ENCODE measurements around the gene IL1RAPL1.

The IL1RAPL1 gene

DNA sequence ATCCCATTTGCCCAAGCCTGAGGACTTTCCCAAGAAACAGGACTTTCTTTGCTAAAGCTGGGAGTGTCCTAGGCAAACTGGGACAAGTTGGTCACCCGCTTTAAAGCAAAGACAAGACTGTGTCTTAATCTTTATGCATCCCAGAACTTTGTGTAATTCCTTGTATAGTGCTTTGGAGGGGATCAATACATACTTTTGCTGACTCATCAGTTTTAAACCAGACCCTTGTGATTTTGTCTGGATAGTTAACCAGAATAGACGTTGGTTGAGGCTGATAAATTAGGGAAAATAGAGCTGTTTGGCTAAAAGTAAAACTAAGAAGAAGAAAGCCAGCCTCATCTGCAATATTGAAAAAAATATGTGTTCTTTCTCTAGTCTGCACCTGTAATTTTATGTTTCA lies 82.8 kb downstream of the IL1RAPL1 start:
- no peaks in the 10 kb centered on the region for H3K9me3 ChIP-seq (ENCODE audit: control insufficient read depth in 1 of 2, low read length in 2 of 2)
- no peaks in the 10 kb centered on the region for H3K36me3 ChIP-seq (ENCODE audit: control insufficient read depth in 1 of 2, insufficient read depth in 2 of 2, low read length in 2 of 2)
- no peak overlapping the region for H3K27ac ChIP-seq (ENCODE audit: low read depth, low read length)
- H3K9ac ChIP-seq (ENCODE audit: low read depth in 1 of 2, low read length in 2 of 2), result no peak overlapping the region
- H3K27me3 ChIP-seq (ENCODE audit: control insufficient read depth in 1 of 2, insufficient read depth in 2 of 2, low read length in 2 of 2), result no peaks in the 10 kb centered on the region
- no peak overlapping the region for H3K4me3 ChIP-seq (ENCODE audit: low read depth in 1 of 2, low read length in 2 of 2)
- H3K4me1 ChIP-seq (ENCODE audit: control insufficient read depth in 1 of 2, insufficient read depth in 2 of 2, low read length in 2 of 2), result no peaks in the 10 kb centered on the region

DNA sequence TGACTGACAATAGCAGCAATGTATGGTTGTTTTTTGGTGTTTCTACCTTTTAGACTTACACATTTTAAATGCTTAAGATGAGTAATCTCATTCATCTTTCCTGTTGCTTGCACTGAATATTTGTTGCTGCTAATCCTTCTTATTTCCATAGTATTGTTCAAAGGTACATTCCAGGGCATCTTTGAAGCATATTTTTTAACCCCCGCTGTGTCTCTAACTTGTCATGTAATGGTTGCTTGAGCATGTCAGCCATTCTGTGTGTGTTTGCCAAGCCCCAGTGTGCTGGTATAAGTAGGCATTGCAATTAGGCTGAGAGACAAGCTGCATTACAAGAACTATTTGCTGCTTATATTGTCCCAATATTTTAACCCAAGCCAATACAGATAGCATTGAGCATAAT lies 87.9 kb downstream of the IL1RAPL1 start:
- Histone ChIP-seq H3K9ac (ENCODE audit: low read depth in 1 of 2, low read length in 2 of 2) (no peak overlapping the region), H3K27me3 (ENCODE audit: control insufficient read depth in 1 of 2, insufficient read depth in 2 of 2, low read length in 2 of 2) (no peaks in the 10 kb centered on the region), H3K9me3 (ENCODE audit: control insufficient read depth in 1 of 2, low read length in 2 of 2) (no peaks in the 10 kb centered on the region), H3K36me3 (ENCODE audit: control insufficient read depth in 1 of 2, insufficient read depth in 2 of 2, low read length in 2 of 2) (no peaks in the 10 kb centered on the region), H3K4me1 (ENCODE audit: control insufficient read depth in 1 of 2, insufficient read depth in 2 of 2, low read length in 2 of 2) (no peaks in the 10 kb centered on the region), H3K27ac (ENCODE audit: low read depth, low read length) (no peak overlapping the region), H3K4me3 (ENCODE audit: low read depth in 1 of 2, low read length in 2 of 2) (no peak overlapping the region)

DNA sequence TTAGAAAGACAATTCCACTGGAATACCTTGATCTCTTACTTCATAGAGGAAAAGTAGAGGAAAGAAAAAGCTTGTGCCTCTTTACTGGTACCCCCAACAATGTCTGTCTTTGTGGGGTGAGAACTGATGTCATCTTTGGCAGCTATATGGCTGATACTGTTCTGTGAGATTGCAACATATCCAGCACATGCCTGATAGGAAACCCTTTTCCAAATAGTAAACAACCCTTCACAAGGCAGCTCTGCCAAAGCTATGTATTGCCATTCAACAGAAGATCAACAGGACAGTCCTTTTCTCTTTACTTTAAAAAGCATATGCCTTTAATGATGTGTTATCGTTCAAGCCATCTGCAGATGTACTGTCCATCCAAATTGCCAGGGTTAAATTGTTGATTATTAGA lies 105.9 kb downstream of the IL1RAPL1 start:
- H3K27ac ChIP-seq (ENCODE audit: low read depth, low read length), result no peak overlapping the region
- no peak overlapping the region for H3K9ac ChIP-seq (ENCODE audit: low read depth in 1 of 2, low read length in 2 of 2)
- H3K27me3 ChIP-seq (ENCODE audit: control insufficient read depth in 1 of 2, insufficient read depth in 2 of 2, low read length in 2 of 2), result no peaks in the 10 kb centered on the region
- H3K4me1 ChIP-seq (ENCODE audit: control insufficient read depth in 1 of 2, insufficient read depth in 2 of 2, low read length in 2 of 2), result no peaks in the 10 kb centered on the region
- no peaks in the 10 kb centered on the region for H3K36me3 ChIP-seq (ENCODE audit: control insufficient read depth in 1 of 2, insufficient read depth in 2 of 2, low read length in 2 of 2)
- H3K9me3 ChIP-seq (ENCODE audit: control insufficient read depth in 1 of 2, low read length in 2 of 2), result no peaks in the 10 kb centered on the region
- H3K4me3 ChIP-seq (ENCODE audit: low read depth in 1 of 2, low read length in 2 of 2), result no peak overlapping the region

DNA sequence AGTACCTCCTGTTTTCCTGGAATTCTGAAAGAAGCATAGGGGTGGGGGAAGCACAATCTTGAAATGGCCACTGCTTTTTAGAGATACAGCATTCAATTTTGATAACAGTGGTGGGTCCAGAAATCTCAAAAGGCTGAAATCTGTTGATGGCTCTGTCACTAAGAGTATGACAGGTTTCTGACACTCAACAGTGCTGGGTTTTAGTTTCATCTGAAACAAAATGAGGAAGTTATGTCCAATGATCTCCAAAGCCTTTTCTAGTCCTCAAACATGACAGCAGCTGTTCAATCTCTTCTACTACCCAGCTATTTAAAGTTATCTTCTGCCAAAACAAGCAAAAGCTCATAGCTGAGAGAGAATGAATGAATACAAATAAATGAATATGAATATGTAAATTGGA lies 110.5 kb downstream of the IL1RAPL1 start:
- Histone ChIP-seq H3K9me3 (ENCODE audit: control insufficient read depth in 1 of 2, low read length in 2 of 2) (no peaks in the 10 kb centered on the region), H3K4me3 (ENCODE audit: low read depth in 1 of 2, low read length in 2 of 2) (no peak overlapping the region), H3K27me3 (ENCODE audit: control insufficient read depth in 1 of 2, insufficient read depth in 2 of 2, low read length in 2 of 2) (no peaks in the 10 kb centered on the region), H3K27ac (ENCODE audit: low read depth, low read length) (no peak overlapping the region), H3K9ac (ENCODE audit: low read depth in 1 of 2, low read length in 2 of 2) (no peak overlapping the region), H3K4me1 (ENCODE audit: control insufficient read depth in 1 of 2, insufficient read depth in 2 of 2, low read length in 2 of 2) (no peaks in the 10 kb centered on the region), H3K36me3 (ENCODE audit: control insufficient read depth in 1 of 2, insufficient read depth in 2 of 2, low read length in 2 of 2) (no peaks in the 10 kb centered on the region)

DNA sequence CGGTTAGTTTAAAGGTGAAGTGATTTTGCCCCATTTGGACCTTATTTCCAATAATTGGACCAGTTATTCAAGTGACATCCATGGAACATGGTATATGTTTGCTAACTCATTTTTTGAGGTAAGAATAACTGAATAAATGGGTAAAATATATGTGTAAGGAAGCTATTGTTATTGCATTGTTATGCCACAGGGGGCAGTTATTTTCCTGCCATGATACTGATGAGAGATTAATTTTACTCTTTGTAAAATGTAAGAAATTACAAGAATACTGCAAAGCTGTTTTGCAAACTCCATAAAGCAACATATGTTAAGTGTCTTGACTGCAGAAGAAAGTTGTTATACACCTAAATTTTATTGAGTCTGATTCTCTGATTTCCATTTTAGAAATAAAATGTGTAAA lies 114.0 kb downstream of the IL1RAPL1 start:
- H3K27me3 ChIP-seq (ENCODE audit: control insufficient read depth in 1 of 2, insufficient read depth in 2 of 2, low read length in 2 of 2), result no peaks in the 10 kb centered on the region
- H3K9me3 ChIP-seq (ENCODE audit: control insufficient read depth in 1 of 2, low read length in 2 of 2), result no peaks in the 10 kb centered on the region
- no peaks in the 10 kb centered on the region for H3K4me1 ChIP-seq (ENCODE audit: control insufficient read depth in 1 of 2, insufficient read depth in 2 of 2, low read length in 2 of 2)
- H3K27ac ChIP-seq (ENCODE audit: low read depth, low read length), result no peak overlapping the region
- H3K4me3 ChIP-seq (ENCODE audit: low read depth in 1 of 2, low read length in 2 of 2), result no peak overlapping the region
- no peak overlapping the region for H3K9ac ChIP-seq (ENCODE audit: low read depth in 1 of 2, low read length in 2 of 2)
- no peaks in the 10 kb centered on the region for H3K36me3 ChIP-seq (ENCODE audit: control insufficient read depth in 1 of 2, insufficient read depth in 2 of 2, low read length in 2 of 2)

DNA sequence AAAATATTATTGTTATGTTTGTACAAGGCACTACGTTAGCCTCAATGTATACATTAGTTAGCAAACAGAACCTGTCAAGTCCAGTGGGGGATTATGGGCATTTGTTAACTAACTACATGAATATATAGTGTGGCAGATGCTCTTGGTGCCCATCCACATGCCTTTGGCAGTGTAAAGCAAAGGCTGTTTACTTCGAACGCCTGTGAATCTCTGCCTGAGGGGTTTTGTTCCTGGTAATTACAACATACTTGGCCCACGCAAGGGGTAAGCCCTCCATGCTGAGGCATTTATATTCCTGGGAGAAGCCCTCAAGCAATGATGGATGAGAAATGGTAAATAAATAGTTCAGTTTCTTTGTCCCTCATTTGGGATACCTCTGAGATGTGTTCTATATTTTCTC lies 119.7 kb downstream of the IL1RAPL1 start:
- H3K9ac ChIP-seq (ENCODE audit: low read depth in 1 of 2, low read length in 2 of 2), result no peak overlapping the region
- no peak overlapping the region for H3K27ac ChIP-seq (ENCODE audit: low read depth, low read length)
- H3K36me3 ChIP-seq (ENCODE audit: control insufficient read depth in 1 of 2, insufficient read depth in 2 of 2, low read length in 2 of 2), result no peaks in the 10 kb centered on the region
- no peak overlapping the region for H3K4me3 ChIP-seq (ENCODE audit: low read depth in 1 of 2, low read length in 2 of 2)
- H3K27me3 ChIP-seq (ENCODE audit: control insufficient read depth in 1 of 2, insufficient read depth in 2 of 2, low read length in 2 of 2), result no peaks in the 10 kb centered on the region
- no peaks in the 10 kb centered on the region for H3K9me3 ChIP-seq (ENCODE audit: control insufficient read depth in 1 of 2, low read length in 2 of 2)
- no peaks in the 10 kb centered on the region for H3K4me1 ChIP-seq (ENCODE audit: control insufficient read depth in 1 of 2, insufficient read depth in 2 of 2, low read length in 2 of 2)

DNA sequence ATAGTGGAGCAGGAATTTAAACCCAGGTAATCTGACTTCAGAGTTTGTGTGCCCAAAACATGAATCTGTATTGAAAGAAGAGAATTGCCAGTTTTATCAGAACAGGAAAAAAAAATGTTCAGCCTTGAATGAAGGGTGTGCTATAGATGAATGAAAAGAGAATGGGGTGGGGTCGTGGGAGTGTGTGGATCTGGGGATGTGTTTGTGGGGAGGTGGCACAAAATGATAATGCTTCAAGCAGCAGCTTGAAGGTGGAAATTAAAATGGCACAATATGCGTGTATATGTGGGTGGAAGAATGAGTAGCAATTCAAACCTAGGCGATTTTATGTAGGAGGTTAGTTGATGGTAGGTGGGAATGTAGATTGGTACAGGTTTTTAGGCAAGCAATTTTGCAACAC lies 122.2 kb downstream of the IL1RAPL1 start:
- Histone ChIP-seq H3K36me3 (ENCODE audit: control insufficient read depth in 1 of 2, insufficient read depth in 2 of 2, low read length in 2 of 2) (no peaks in the 10 kb centered on the region), H3K27ac (ENCODE audit: low read depth, low read length) (no peak overlapping the region), H3K4me1 (ENCODE audit: control insufficient read depth in 1 of 2, insufficient read depth in 2 of 2, low read length in 2 of 2) (no peaks in the 10 kb centered on the region), H3K4me3 (ENCODE audit: low read depth in 1 of 2, low read length in 2 of 2) (no peak overlapping the region), H3K9me3 (ENCODE audit: control insufficient read depth in 1 of 2, low read length in 2 of 2) (no peaks in the 10 kb centered on the region), H3K9ac (ENCODE audit: low read depth in 1 of 2, low read length in 2 of 2) (no peak overlapping the region), H3K27me3 (ENCODE audit: control insufficient read depth in 1 of 2, insufficient read depth in 2 of 2, low read length in 2 of 2) (no peaks in the 10 kb centered on the region)

DNA sequence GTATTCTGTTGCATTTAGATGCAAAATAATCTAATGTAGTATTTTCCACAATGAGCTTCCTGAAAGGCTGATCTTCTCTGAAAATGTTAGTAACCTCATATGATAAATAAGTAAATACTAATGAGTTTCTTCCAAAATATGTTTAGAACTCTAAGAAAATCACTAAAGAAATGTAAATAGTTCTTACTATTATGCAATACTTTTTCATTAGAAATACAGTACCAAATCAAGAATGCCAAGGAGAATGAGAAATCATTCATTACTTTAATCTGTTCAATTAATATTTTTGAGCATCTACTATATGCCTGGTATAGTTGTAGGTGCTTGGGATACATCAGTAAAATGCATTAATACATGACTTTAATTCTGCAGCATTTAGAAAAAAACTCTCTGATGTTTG lies 130.6 kb downstream of the IL1RAPL1 start:
- H3K9me3 ChIP-seq (ENCODE audit: control insufficient read depth in 1 of 2, low read length in 2 of 2), result no peaks in the 10 kb centered on the region

DNA sequence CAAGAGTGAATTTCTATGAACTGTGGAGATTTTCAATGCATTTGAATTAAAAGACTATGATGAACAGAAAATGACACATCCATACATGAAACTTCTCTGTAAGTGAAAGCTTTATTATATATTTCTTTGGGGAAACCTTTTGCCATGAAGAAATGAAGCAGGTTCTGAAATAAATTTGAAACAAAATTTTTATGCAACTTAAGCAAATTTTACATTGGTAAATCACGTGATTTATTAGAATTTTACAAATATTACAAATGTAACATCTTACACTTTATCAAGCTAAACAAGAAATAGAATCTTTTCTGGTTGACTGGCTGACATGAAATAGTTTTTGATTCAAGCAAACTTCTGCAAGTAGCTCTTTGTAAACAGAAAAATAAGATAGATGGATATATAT lies 131.2 kb downstream of the IL1RAPL1 start:
- Histone ChIP-seq H3K9me3 (ENCODE audit: control insufficient read depth in 1 of 2, low read length in 2 of 2) (no peaks in the 10 kb centered on the region), H3K4me1 (ENCODE audit: control insufficient read depth in 1 of 2, insufficient read depth in 2 of 2, low read length in 2 of 2) (no peaks in the 10 kb centered on the region), H3K27me3 (ENCODE audit: control insufficient read depth in 1 of 2, insufficient read depth in 2 of 2, low read length in 2 of 2) (no peaks in the 10 kb centered on the region), H3K4me3 (ENCODE audit: low read depth in 1 of 2, low read length in 2 of 2) (no peak overlapping the region), H3K27ac (ENCODE audit: low read depth, low read length) (no peak overlapping the region), H3K36me3 (ENCODE audit: control insufficient read depth in 1 of 2, insufficient read depth in 2 of 2, low read length in 2 of 2) (no peaks in the 10 kb centered on the region), H3K9ac (ENCODE audit: low read depth in 1 of 2, low read length in 2 of 2) (no peak overlapping the region)

More for the DNA sequence above, 130.6 kb downstream of the IL1RAPL1 start:
- no peaks in the 10 kb centered on the region for H3K4me1 ChIP-seq (ENCODE audit: control insufficient read depth in 1 of 2, insufficient read depth in 2 of 2, low read length in 2 of 2)
- no peak overlapping the region for H3K9ac ChIP-seq (ENCODE audit: low read depth in 1 of 2, low read length in 2 of 2)
- no peak overlapping the region for H3K27ac ChIP-seq (ENCODE audit: low read depth, low read length)
- no peak overlapping the region for H3K4me3 ChIP-seq (ENCODE audit: low read depth in 1 of 2, low read length in 2 of 2)
- H3K27me3 ChIP-seq (ENCODE audit: control insufficient read depth in 1 of 2, insufficient read depth in 2 of 2, low read length in 2 of 2), result no peaks in the 10 kb centered on the region
- H3K36me3 ChIP-seq (ENCODE audit: control insufficient read depth in 1 of 2, insufficient read depth in 2 of 2, low read length in 2 of 2), result no peaks in the 10 kb centered on the region

DNA sequence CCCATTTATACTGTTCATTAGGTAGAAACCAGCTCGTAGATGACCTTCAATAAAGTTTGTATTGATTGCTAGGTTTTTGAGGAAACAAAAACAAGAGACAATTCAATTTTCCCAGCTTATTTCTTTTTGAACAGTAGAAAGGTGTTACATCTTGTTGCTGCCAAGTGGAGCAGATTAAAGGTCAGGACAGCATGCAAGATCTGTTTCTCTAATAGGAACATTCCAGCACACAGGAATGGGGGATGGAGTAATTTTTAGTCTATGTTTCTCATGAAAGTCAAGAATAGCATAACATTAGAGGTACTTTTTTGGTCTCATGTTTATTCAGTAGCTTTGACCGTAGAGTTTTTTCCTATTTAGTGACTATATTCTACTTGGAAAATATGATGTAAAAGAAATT lies 132.4 kb downstream of the IL1RAPL1 start:
- Histone ChIP-seq H3K9ac (ENCODE audit: low read depth in 1 of 2, low read length in 2 of 2) (no peak overlapping the region), H3K4me1 (ENCODE audit: control insufficient read depth in 1 of 2, insufficient read depth in 2 of 2, low read length in 2 of 2) (no peaks in the 10 kb centered on the region), H3K27me3 (ENCODE audit: control insufficient read depth in 1 of 2, insufficient read depth in 2 of 2, low read length in 2 of 2) (no peaks in the 10 kb centered on the region), H3K27ac (ENCODE audit: low read depth, low read length) (no peak overlapping the region), H3K4me3 (ENCODE audit: low read depth in 1 of 2, low read length in 2 of 2) (no peak overlapping the region), H3K36me3 (ENCODE audit: control insufficient read depth in 1 of 2, insufficient read depth in 2 of 2, low read length in 2 of 2) (no peaks in the 10 kb centered on the region), H3K9me3 (ENCODE audit: control insufficient read depth in 1 of 2, low read length in 2 of 2) (no peaks in the 10 kb centered on the region)

DNA sequence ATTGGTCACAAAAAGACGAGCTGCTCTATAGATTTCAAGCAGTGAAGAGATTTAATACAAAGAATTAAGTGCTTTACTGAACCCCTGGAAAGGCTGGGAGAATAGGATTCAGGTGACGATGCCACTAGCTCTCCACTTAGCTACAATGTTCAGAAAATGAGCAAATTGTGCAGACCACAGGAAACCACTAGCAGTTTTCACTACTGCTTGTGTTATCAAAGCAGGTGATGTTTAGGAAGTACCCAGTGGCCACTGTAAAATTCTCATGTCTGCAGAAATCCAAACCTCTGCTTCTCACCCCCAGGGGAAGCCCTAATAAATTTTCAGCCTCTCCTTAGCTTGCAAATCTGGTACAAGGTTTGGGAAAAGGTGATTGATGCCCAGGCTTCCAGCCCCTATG lies 165.1 kb downstream of the IL1RAPL1 start:
- H3K36me3 ChIP-seq (ENCODE audit: control insufficient read depth in 1 of 2, insufficient read depth in 2 of 2, low read length in 2 of 2), result no peaks in the 10 kb centered on the region
- no peaks in the 10 kb centered on the region for H3K9me3 ChIP-seq (ENCODE audit: control insufficient read depth in 1 of 2, low read length in 2 of 2)
- no peak overlapping the region for H3K27ac ChIP-seq (ENCODE audit: low read depth, low read length)
- H3K27me3 ChIP-seq (ENCODE audit: control insufficient read depth in 1 of 2, insufficient read depth in 2 of 2, low read length in 2 of 2), result no peaks in the 10 kb centered on the region
- no peaks in the 10 kb centered on the region for H3K4me1 ChIP-seq (ENCODE audit: control insufficient read depth in 1 of 2, insufficient read depth in 2 of 2, low read length in 2 of 2)
- H3K9ac ChIP-seq (ENCODE audit: low read depth in 1 of 2, low read length in 2 of 2), result no peak overlapping the region
- no peak overlapping the region for H3K4me3 ChIP-seq (ENCODE audit: low read depth in 1 of 2, low read length in 2 of 2)

All from duodenal mucosa (tissue), 2 donors.